Measurements from ENCODE around the gene ARID5B.

GRCh38 chr10:61983255-61983654 is 81.8 kb downstream of the ARID5B start:
- TF ChIP-seq CTCF (conservative IDR thresholded peaks at IDR 0.05; ENCODE audit: low read length): no peak
- TF ChIP-seq EZH2phosphoT487 (IDR thresholded peaks at IDR 0.05; ENCODE audit: borderline replicate concordance): no peak
